GM10248 (cell line): Measurements from ENCODE around the gene MYL7.

Source experiments
- CTCF ChIA-PET: fragments of 300-600 bp; sonication (Branson Sonifier 250); formaldehyde crosslinking; extraction: SDS; loops from one replicate; lab custom pipeline; 2021; ENCODE audit warnings: antibody characterized with exemption; lab: Yijun Ruan, JAX
- POLR2A ChIA-PET: fragments of 350-650 bp; sonication (Branson Sonifier 250); formaldehyde crosslinking; extraction: SDS; loops from one replicate; lab custom pipeline; 2020; ENCODE audit warnings: antibody characterized with exemption; lab: Yijun Ruan, JAX
- DNase-seq: peaks from one replicate; pipeline ENCODE4 v3.0.0; 2012; ENCODE audit errors: extremely low spot score
- CTCF ChIP-seq: IDR thresholded peaks from 2 replicates; pipeline ENCODE4 v1.5.1; 2012; ENCODE audit warnings: mild to moderate bottlenecking, low read depth; ENCODE audit errors: extremely low read depth, missing control alignments, control extremely low read depth

Gene MYL7

GRCh38 chr7:44141221-44141850 is at the start of gene MYL7:
Gene MYL7 (minus strand): TSS chr7:44141332. CDS start chr7:44141305, 27 bp downstream.
- no peak for DNase-seq
- POLR2A ChIA-PET = no interaction called here

GRCh38 chr7:44189993-44190872 is 49.1 kb upstream of the MYL7 start:
- ChIA-PET POLR2A (no interaction called here), CTCF (interaction anchor here (1.8 kb wide), 1 partner anchor 14 kb away, joined by 4 read pairs; no protein-coding TSS in a partner anchor)
- TF ChIP-seq CTCF = no peak
- no peak for DNase-seq

More at GRCh38 chr7:44141221-44141850, at the start of gene MYL7:
- CTCF ChIA-PET = no interaction called here
- no peak for TF ChIP-seq CTCF

- ChIA-PET POLR2A (no interaction called here), CTCF (interaction anchor here (1.0 to 1.8 kb wide), 2 partner anchors 10 to 13 kb away, joined by 3 to 4 read pairs; no protein-coding TSS in a partner anchor)
- no peak for TF ChIP-seq CTCF
- no peak for DNase-seq
These were observed 48.3 kb upstream of the MYL7 start, which contains the start of gene GCK for GRCh38 chr7:44189286-44189992. Gene GCK (minus strand): TSS chr7:44189439. CDS start chr7:44188953, 486 bp downstream.

- DNase-seq = no peak
- ChIA-PET CTCF (interaction anchor here (1.0 to 1.8 kb wide), 2 partner anchors 9 to 12 kb away, joined by 3 to 4 read pairs; no protein-coding TSS in a partner anchor), POLR2A (no interaction called here)
- no peak for TF ChIP-seq CTCF
These were observed 47.5 kb upstream of the MYL7 start for GRCh38 chr7:44188480-44189225.

- POLR2A ChIA-PET = no interaction called here
- no peak for TF ChIP-seq CTCF
- DNase-seq = no peak
- CTCF ChIA-PET = interaction anchor here (1.7 kb wide), 1 partner anchor 9 kb away, joined by 7 read pairs; no protein-coding TSS in a partner anchor
These were observed 46.7 kb upstream of the MYL7 start for GRCh38 chr7:44187636-44188416.
